ENCODE results near the gene MYL5. TPM values are rescaled to one million over a fixed set of nuclear protein-coding genes. Genes with fewer than 3 reads are reported as not detected.
"Not testable (repeated sequence)": the region's sequence is repeated elsewhere in the genome, so short reads cannot be mapped to it uniquely, and the experiment has no call there.

MYL5 gene
- total RNA-seq, 2 experiments from 2014 or later = 14.6 to 15.1 TPM

DNA sequence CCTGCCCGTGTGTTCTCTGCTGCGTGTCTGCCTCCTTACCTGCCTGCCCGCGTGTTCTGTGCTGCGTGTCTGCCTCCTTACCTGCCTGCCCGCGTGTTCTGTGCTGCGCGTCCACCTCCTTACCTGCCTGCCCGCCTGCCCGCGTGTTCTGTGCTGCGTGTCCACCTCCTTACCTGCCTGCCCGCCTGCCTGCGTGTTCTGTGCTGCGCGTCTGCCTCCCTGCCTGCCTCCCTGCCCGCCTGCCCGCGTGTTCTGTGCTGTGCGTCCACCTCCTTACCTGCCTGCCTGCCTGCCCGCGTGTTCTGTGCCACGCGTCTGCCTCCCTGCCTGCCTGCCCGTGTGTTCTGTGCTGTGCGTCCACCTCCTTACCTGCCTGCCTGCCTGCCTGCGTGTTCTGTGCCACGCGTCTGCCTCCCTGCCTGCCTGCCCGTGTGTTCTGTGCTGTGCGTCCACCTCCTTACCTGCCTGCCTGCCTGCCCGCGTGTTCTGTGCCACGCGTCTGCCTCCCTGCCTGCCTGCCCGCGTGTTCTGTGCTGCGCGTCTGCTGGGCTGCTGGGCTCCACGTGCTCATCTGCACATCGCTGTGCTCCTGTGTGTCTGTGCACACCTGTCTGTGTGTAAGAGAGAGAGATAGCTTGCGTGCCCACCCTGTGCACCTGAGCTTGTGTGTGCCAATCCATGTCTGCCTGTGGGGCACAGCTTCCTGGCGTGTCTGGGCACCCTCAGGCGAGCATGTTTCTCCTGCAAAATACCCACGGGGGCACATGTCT, 39.1 kb upstream of the MYL5 start:
- CTCF ChIA-PET, POLR2A ChIA-PET: not testable (repeated sequence)

GRCh38 chr4:635851-636627, 38.3 kb upstream of the MYL5 start:
- ChIA-PET CTCF (no interaction called here), POLR2A (no interaction called here)

GRCh38 chr4:636628-637159, 37.6 kb upstream of the MYL5 start:
- POLR2A ChIA-PET = no interaction called here
- CTCF ChIA-PET = no interaction called here

- ChIA-PET POLR2A (no interaction called here), CTCF (no interaction called here)
Observed at GRCh38 chr4:637536-638280, 36.6 kb upstream of the MYL5 start.

DNA sequence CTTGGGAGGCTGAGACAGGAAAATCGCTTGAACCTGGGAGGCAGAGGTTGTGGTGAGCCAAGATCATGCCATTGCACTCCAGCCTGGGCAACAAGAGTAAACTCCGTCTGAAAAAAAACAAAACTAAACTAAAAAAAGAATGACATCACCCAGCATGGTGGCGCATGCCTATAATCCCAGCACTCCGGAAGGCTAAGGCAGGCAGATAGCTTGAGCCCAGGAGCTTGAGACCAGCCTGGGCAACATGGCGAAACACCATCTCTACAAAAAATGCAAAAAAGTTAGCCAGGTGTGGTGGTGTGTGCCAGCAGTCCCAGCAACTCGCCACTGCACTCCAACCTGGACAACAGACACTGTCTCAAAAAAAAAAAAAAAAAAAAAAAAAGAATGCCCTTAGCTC, 32.0 kb upstream of the MYL5 start:
- CTCF ChIA-PET, POLR2A ChIA-PET: not testable (repeated sequence)

- CTCF ChIA-PET = no interaction called here
Observed at GRCh38 chr4:646460-646859, 27.9 kb upstream of the MYL5 start.

DNA sequence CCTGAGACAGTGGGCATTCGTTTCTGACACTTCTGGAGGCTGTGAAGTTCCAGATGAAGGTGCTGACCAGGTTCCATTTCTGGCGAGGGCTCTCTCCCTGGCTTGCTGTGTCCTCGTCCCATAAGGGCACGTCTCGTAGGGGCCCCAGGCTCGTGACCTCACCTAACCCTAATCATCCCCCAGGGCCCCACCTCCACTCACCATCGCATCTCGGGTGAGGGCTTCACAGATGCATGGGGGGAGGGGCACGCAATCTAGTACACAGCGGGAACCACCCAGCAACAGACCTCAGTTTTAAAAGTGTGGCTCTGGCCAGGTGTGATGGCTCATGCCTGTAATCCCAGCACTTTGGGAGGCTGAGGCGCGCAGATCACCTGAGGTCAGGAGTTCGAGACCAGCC, 26.9 kb upstream of the MYL5 start:
- ChIA-PET POLR2A (no interaction called here), CTCF (no interaction called here)

More at GRCh38 chr4:646460-646859, 27.9 kb upstream of the MYL5 start:
- POLR2A ChIA-PET = no interaction called here

- POLR2A ChIA-PET = no interaction called here
- CTCF ChIA-PET = no interaction called here
Observed at GRCh38 chr4:648579-649292, 25.6 kb upstream of the MYL5 start.

DNA sequence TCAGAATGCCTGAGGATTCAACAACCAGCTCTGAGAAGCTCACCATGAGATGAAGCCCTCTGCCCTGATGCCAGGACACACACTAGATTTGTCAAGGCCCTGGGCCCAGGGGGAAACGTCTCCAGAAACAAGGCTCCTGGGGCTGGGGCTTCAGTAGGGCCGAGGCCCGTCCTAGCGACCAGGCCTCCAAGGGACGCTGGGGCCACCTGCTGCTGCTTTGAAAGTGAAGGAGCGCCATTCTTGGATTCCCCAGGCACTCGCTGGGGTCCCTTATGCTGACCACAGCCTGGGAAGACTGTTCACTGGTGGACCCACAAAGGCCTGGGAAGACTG, 25.1 kb upstream of the MYL5 start:
- POLR2A ChIA-PET = no interaction called here
- CTCF ChIA-PET = no interaction called here

- ChIA-PET CTCF (no interaction called here), POLR2A (interaction anchor here (0.5 kb wide), 1 partner anchor 274 kb away, joined by 3 read pairs; no protein-coding TSS in a partner anchor)
Observed at GRCh38 chr4:649751-650310, 24.5 kb upstream of the MYL5 start.

GRCh38 chr4:650461-650860, 23.9 kb upstream of the MYL5 start:
- ChIA-PET CTCF (no interaction called here), POLR2A (no interaction called here)

DNA sequence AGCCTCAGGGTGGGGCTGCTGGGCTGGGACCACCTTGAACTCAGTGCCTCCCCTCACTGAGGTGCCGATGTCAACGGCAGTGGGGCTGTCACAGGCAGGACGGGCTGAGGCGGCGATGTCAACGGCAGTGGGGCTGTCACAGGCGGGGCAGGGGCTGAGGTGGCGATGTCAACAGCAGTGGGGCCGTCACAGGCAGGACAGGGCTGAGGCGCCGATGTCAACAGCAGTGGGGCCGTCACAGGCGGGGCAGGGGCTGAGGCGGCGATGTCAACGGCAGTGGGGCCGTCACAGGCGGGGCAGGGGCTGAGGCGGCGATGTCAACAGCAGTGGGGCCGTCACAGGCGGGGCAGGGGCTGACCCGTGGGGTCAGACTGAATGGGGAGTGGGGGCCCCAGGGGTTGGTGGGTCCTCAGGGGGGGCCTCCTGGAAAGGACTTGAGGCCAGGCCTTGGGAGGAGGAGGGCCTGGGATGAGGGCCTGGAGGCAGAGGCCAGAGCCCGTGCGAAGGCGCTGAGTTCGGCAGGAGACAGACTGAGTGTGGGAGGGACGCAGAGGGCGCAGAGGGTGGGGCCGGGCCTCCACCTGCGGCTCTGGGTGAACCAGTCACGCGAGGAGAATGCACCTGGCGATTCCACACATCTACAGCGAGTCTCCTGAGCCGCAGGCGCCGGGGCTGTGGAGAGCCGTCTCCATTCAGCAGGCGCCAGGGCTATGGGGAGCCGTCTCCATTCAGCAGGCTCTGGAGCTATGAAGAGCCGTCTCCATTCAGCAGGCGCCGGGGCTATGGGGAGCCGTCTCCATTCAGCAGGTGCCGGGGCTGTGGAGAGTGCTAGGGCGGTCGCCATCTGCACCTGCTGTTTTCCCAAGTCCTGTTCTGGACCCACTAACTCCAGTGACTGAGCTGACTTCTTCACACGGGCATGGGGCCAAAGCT, 23.1 kb upstream of the MYL5 start:
- ChIA-PET CTCF (no interaction called here), POLR2A (no interaction called here)

- POLR2A ChIA-PET = no interaction called here
- CTCF ChIA-PET = no interaction called here
Observed at GRCh38 chr4:651884-652642, 22.3 kb upstream of the MYL5 start.

DNA sequence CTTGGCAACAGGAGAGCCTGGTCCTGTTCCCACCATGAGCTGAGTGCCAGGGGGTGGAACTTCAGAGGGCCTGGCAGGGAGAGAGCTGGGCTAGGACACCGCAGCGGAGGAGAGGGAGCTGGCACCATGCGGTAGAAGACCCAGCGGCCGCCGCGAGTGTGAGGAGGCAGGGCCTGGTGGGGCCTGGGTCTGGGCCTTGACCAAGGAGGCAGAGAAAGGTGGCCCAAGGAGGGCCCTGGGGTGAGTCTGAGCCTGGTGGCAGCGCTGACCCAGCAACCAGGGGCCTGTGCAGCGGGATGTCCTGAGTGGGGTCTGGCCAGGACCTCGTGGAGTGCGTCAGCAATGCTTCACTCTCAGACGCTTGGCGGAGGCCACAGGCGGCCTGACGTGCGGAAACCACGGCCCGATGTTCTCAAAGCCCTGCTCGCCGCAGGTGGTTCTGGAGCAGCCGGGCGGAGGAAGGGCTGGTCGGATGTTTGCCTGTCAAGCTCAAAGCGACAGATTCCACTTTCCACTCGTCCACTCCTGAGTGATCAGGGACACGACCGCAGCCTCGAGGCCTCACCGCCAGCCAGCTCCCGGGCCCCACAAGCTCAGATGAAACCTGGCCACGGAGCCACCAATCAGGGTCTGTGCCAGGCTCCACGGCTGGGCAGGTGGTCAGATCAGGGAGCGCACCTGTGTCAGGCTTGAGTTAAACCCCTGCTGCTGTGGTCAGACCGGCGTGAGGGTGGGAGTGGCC, 21.1 kb upstream of the MYL5 start:
- ChIA-PET POLR2A (no interaction called here), CTCF (no interaction called here)

DNA sequence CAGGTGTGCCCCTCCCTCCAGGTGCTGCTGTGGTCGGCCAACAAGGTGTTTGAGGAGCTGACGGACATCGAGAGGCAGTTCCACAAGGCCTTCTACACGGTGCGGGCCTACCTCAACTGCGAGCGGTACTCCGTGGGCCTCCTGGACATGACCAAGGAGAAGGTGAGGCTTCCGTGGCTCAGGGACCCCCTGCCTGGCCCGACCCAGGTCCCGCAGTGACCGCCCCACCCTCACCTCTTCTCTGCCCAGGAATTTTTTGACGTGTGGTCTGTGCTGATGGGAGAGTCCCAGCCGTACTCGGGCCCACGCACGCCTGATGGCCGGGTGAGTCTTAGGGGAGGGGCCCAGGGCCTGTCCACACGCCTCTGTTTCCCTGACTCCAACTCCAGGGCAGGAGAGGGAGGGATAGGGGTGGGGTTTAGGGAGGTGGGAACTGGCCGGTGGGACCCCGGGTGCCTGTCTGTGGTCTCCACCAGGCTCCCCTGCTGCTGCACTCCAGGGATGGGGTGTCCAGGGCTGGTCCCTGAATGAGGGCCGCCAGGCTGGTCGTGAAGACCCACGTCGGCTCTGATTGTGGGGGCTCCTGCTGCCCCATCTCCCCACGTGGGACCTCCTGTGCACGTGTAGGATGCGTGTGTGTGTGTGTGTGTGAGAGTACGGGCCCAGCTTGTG, 20.4 kb upstream of the MYL5 start:
- ChIA-PET CTCF (no interaction called here), POLR2A (no interaction called here)

DNA sequence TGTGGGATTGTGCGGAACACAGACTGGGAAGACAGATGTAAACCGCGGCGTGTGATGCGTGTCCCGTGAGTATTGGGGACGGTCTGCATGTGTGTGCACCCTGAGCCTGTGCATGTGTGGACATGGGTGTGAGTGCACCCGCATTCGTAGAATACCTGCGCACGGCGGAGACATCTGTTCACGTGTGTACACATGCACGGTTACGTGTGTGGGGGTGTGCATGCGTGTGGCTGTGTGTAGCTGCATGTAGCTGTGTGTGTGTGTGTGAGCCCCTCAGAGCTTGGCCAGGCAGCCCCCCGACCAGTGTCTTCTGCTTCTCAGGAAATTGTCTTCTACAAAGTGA, 19.9 kb upstream of the MYL5 start:
- ChIA-PET CTCF (no interaction called here), POLR2A (no interaction called here)

- ChIA-PET CTCF (no interaction called here), POLR2A (no interaction called here)
Observed at GRCh38 chr4:654871-655463, 19.4 kb upstream of the MYL5 start.
